Measurements from ENCODE around the gene VMAC.

Gene VMAC

GRCh38 chr19:5926641-5927440, 22.2 kb downstream of the VMAC start:
- ATAC-seq (ENCODE audit: insufficient read depth, low read depth) (no peak), DNase-seq (no peak)
- Histone ChIP-seq H3K4me3 (ENCODE audit: low read depth in 1 of 2, low read length in 2 of 2) (no peak overlapping the region), H2AFZ (ENCODE audit: low read depth, low read length) (no peak overlapping the region), H3K4me1 (ENCODE audit: insufficient read depth, low read length) (no peaks in the 10 kb centered on the region), H3K79me2 (ENCODE audit: insufficient read depth, low read length) (0 out of 2 replicates have a peak, but pooled peaks cover 3% of the 10 kb centered on the region), H3K36me3 (ENCODE audit: insufficient read depth, low read length) (peaks cover 98% of the 10 kb centered on the region), H3K9me3 (ENCODE audit: insufficient read depth, low read length, severe bottlenecking) (no peaks in the 10 kb centered on the region), H3K4me2 (ENCODE audit: insufficient read depth, low read length) (no peak overlapping the region), H4K20me1 (ENCODE audit: insufficient read depth, low read length) (peaks cover 32% of the 10 kb centered on the region), H3K9ac (ENCODE audit: low read depth, low read length) (no peak overlapping the region), H3K27ac (ENCODE audit: low read length) (no peak overlapping the region), H3K27me3 (ENCODE audit: insufficient read depth, low read length, poor library complexity) (no peaks in the 10 kb centered on the region)
- TF ChIP-seq CTCF (IDR thresholded peaks at IDR 0.05; ENCODE audit: borderline replicate concordance, extremely low read depth, low read length, poor library complexity, severe bottlenecking): no peak
- TF ChIP-seq EZH2 (IDR thresholded peaks at IDR 0.05; ENCODE audit: borderline replicate concordance, low read depth, low read length, severe bottlenecking): no peak

DNA sequence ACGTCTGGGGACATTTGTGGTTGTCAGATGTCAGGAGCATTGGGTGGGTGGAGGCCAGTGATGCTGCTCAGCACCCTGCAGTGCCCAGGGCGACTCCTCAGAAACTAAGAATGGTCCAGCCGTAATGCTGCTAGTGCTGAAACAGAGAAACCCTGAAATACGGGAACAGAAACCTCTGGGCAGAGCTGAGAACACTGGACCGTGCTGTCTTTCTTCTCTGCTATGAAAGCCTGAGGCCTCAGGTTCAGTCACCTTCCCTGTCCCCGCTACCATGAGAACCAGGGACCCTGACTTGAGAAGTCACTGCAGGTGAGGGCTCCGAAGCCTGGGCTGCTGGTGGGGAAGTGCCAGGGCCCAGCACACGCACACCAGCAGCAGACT, 22.8 kb downstream of the VMAC start:
- Histone ChIP-seq H3K36me3 (ENCODE audit: insufficient read depth, low read length) (peaks cover 98% of the 10 kb centered on the region), H3K27ac (ENCODE audit: low read length) (no peak overlapping the region), H3K27me3 (ENCODE audit: insufficient read depth, low read length, poor library complexity) (no peaks in the 10 kb centered on the region), H3K4me2 (ENCODE audit: insufficient read depth, low read length) (no peak overlapping the region), H3K79me2 (ENCODE audit: insufficient read depth, low read length) (peaks cover 6% of the 10 kb centered on the region; the same call in 1 of the 2 replicates), H3K4me3 (ENCODE audit: low read depth in 1 of 2, low read length in 2 of 2) (no peak overlapping the region), H2AFZ (ENCODE audit: low read depth, low read length) (no peak overlapping the region), H4K20me1 (ENCODE audit: insufficient read depth, low read length) (peaks cover 31% of the 10 kb centered on the region), H3K9me3 (ENCODE audit: insufficient read depth, low read length, severe bottlenecking) (no peaks in the 10 kb centered on the region), H3K9ac (ENCODE audit: low read depth, low read length) (no peak overlapping the region), H3K4me1 (ENCODE audit: insufficient read depth, low read length) (no peaks in the 10 kb centered on the region)
- DNase-seq: no peak
- TF ChIP-seq CTCF (IDR thresholded peaks at IDR 0.05; ENCODE audit: borderline replicate concordance, extremely low read depth, low read length, poor library complexity, severe bottlenecking) (no peak), EZH2 (IDR thresholded peaks at IDR 0.05; ENCODE audit: borderline replicate concordance, low read depth, low read length, severe bottlenecking) (no peak)
- ATAC-seq (ENCODE audit: insufficient read depth, low read depth): no peak

DNA sequence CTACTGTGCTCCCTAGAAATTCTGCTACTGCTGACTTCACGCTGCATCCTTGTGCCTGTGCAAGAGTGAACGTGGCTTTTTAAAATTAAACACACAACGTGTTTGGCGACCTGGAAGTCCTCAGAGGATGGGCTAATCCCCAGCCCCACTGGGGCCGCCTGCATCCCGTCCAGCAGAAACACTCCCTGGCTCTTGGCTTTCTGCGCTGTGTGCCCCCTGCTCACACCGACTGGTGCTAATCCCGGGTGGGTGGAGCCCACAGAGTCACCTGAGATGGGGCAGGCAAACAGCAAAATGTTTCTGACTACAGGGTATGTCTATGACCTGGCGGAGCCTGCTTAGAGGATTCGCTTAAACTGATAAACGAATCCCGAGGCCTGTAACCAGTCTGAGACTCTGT, 24.5 kb downstream of the VMAC start:
- peaks cover 98% of the 10 kb centered on the region for H3K36me3 ChIP-seq (ENCODE audit: insufficient read depth, low read length)
- no peak overlapping the region for H3K4me2 ChIP-seq (ENCODE audit: insufficient read depth, low read length)
- ATAC-seq (ENCODE audit: insufficient read depth, low read depth) (no peak), DNase-seq (no peak)
- peaks cover 41% of the 10 kb centered on the region for H4K20me1 ChIP-seq (ENCODE audit: insufficient read depth, low read length)
- H3K9ac ChIP-seq (ENCODE audit: low read depth, low read length): no peak overlapping the region
- H3K79me2 ChIP-seq (ENCODE audit: insufficient read depth, low read length): peaks cover 22% of the 10 kb centered on the region
- H3K9me3 ChIP-seq (ENCODE audit: insufficient read depth, low read length, severe bottlenecking): no peaks in the 10 kb centered on the region
- no peaks in the 10 kb centered on the region for H3K27me3 ChIP-seq (ENCODE audit: insufficient read depth, low read length, poor library complexity)
- no peak overlapping the region for H3K4me3 ChIP-seq (ENCODE audit: low read depth in 1 of 2, low read length in 2 of 2)
- H2AFZ ChIP-seq (ENCODE audit: low read depth, low read length): no peak overlapping the region
- H3K4me1 ChIP-seq (ENCODE audit: insufficient read depth, low read length): no peaks in the 10 kb centered on the region
- no peak for TF ChIP-seq CTCF (IDR thresholded peaks at IDR 0.05; ENCODE audit: borderline replicate concordance, extremely low read depth, low read length, poor library complexity, severe bottlenecking)
- no peak for TF ChIP-seq EZH2 (IDR thresholded peaks at IDR 0.05; ENCODE audit: borderline replicate concordance, low read depth, low read length, severe bottlenecking)
- H3K27ac ChIP-seq (ENCODE audit: low read length): no peak overlapping the region
